Measurements from ENCODE around the gene MLIP.
"Not testable (repeated sequence)": the region's sequence is repeated elsewhere in the genome, so short reads cannot be mapped to it uniquely, and the experiment has no call there.

MLIP gene

GRCh38 chr6:54074109-54074508 lies 37.1 kb upstream of the MLIP start:
- TF ChIP-seq CTCF (IDR thresholded peaks at IDR 0.05; ENCODE audit: low read depth, low read length) = no peak
- no peak overlapping the region for H3K4me3 ChIP-seq (ENCODE audit: low read depth, low read length)

- H3K4me3 ChIP-seq (ENCODE audit: low read depth, low read length) = no peak overlapping the region
- no peak for TF ChIP-seq CTCF (IDR thresholded peaks at IDR 0.05; ENCODE audit: low read depth, low read length)
Observed at GRCh38 chr6:54074578-54075195, 36.6 kb upstream of the MLIP start.

GRCh38 chr6:54076159-54076789 lies 35.0 kb upstream of the MLIP start:
- no peak overlapping the region for H3K4me3 ChIP-seq (ENCODE audit: low read depth, low read length)
- no peak for TF ChIP-seq CTCF (IDR thresholded peaks at IDR 0.05; ENCODE audit: low read depth, low read length)

- not testable (repeated sequence) for H3K4me3 ChIP-seq (ENCODE audit: low read depth, low read length)
Observed at GRCh38 chr6:54081499-54081898, 29.7 kb upstream of the MLIP start.

GRCh38 chr6:54083287-54083686 lies 28.0 kb upstream of the MLIP start:
- H3K4me3 ChIP-seq (ENCODE audit: low read depth, low read length) = no peak overlapping the region
- no peak for TF ChIP-seq CTCF (IDR thresholded peaks at IDR 0.05; ENCODE audit: low read depth, low read length)

- no peak overlapping the region for H3K4me3 ChIP-seq (ENCODE audit: low read depth, low read length)
- no peak for TF ChIP-seq CTCF (IDR thresholded peaks at IDR 0.05; ENCODE audit: low read depth, low read length)
Observed at GRCh38 chr6:54084231-54084630, 27.0 kb upstream of the MLIP start.

GRCh38 chr6:54085047-54085446 lies 26.2 kb upstream of the MLIP start:
- TF ChIP-seq CTCF (IDR thresholded peaks at IDR 0.05; ENCODE audit: low read depth, low read length) = no peak
- no peak overlapping the region for H3K4me3 ChIP-seq (ENCODE audit: low read depth, low read length)

GRCh38 chr6:54085541-54085940 lies 25.7 kb upstream of the MLIP start:
- H3K4me3 ChIP-seq (ENCODE audit: low read depth, low read length) = no peak overlapping the region
- TF ChIP-seq CTCF (IDR thresholded peaks at IDR 0.05; ENCODE audit: low read depth, low read length) = no peak
